ENCODE data around the gene RNF181. TPM values are rescaled to one million over a fixed set of nuclear protein-coding genes. Genes with fewer than 3 reads are reported as not detected.

Gene RNF181
- total and polyA plus RNA-seq, 2 of the 13 experiments (the other 11 are each of a cell fraction or from before 2014, with no cell fraction given) = 224 to 578 TPM

DNA sequence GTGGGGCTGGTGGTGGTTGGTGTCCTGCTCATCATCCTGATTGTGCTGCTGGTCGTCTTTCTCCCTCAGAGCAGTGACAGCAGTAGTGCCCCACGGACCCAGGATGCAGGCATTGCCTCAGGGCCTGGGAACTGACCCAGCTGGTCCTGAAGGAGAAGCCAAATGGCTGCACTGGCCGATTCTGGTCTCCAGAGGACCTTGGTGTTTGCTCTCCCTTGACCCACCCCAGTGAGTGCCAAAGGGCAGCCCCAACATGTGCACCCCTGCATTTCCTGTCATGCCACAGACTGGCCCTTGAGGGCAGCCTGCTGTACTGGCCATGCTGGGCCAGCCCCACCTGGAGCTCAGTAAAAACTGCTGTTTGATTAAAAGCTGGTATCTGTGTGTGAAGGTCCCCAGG is 2.5 kb upstream of the RNF181 start (continued):
- TF ChIP-seq HOXA7 (CRISPR knock-in tag; IDR thresholded peaks at IDR 0.05) (no peak), SALL2 (CRISPR knock-in tag; IDR thresholded peaks at IDR 0.05) (no peak), SOX5 (CRISPR knock-in tag; IDR thresholded peaks at IDR 0.05; ENCODE audit: borderline replicate concordance) (peak; percentile 56; the same call in 1 of the 2 replicates), ZNF564 (CRISPR knock-in tag; IDR thresholded peaks at IDR 0.05) (0 out of 2 replicates have a peak, but pooled peaks have one; percentile 48), ZNF615 (CRISPR knock-in tag; IDR thresholded peaks at IDR 0.05; ENCODE audit: borderline replicate concordance) (no peak), PLRG1 (conservative IDR thresholded peaks at IDR 0.05) (no peak), ZNF292 (CRISPR knock-in tag; IDR thresholded peaks at IDR 0.05; ENCODE audit: borderline replicate concordance, low read depth) (peak; percentile 55; the same call in 1 of the 2 replicates), THYN1 (CRISPR knock-in tag; IDR thresholded peaks at IDR 0.05; ENCODE audit: borderline replicate concordance, low read depth) (no peak), MXD4 (CRISPR knock-in tag; IDR thresholded peaks at IDR 0.05) (0 out of 2 replicates have a peak, but pooled peaks have one; percentile 31), ZNF879 (CRISPR knock-in tag; IDR thresholded peaks at IDR 0.05) (no peak), ZFX (CRISPR knock-in tag; IDR thresholded peaks at IDR 0.05; ENCODE audit: low read depth) (0 out of 2 replicates have a peak, but pooled peaks have one; percentile 33), ZNF790 (CRISPR knock-in tag; IDR thresholded peaks at IDR 0.05; ENCODE audit: borderline replicate concordance) (no peak), KDM5A (IDR thresholded peaks at IDR 0.05; ENCODE audit: borderline replicate concordance, low read length) (no peak), BRD4 (CRISPR knock-in tag; IDR thresholded peaks at IDR 0.05) (peak; percentile 65)
- TF ChIP-seq, protein P1, sequence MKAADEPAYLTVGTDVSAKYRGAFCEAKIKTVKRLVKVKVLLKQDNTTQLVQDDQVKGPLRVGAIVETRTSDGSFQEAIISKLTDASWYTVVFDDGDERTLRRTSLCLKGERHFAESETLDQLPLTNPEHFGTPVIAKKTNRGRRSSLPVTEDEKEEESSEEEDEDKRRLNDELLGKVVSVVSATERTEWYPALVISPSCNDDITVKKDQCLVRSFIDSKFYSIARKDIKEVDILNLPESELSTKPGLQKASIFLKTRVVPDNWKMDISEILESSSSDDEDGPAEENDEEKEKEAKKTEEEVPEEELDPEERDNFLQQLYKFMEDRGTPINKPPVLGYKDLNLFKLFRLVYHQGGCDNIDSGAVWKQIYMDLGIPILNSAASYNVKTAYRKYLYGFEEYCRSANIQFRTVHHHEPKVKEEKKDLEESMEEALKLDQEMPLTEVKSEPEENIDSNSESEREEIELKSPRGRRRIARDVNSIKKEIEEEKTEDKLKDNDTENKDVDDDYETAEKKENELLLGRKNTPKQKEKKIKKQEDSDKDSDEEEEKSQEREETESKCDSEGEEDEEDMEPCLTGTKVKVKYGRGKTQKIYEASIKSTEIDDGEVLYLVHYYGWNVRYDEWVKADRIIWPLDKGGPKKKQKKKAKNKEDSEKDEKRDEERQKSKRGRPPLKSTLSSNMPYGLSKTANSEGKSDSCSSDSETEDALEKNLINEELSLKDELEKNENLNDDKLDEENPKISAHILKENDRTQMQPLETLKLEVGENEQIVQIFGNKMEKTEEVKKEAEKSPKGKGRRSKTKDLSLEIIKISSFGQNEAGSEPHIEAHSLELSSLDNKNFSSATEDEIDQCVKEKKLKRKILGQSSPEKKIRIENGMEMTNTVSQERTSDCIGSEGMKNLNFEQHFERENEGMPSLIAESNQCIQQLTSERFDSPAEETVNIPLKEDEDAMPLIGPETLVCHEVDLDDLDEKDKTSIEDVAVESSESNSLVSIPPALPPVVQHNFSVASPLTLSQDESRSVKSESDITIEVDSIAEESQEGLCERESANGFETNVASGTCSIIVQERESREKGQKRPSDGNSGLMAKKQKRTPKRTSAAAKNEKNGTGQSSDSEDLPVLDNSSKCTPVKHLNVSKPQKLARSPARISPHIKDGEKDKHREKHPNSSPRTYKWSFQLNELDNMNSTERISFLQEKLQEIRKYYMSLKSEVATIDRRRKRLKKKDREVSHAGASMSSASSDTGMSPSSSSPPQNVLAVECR (CRISPR knock-in tag; IDR thresholded peaks at IDR 0.05; ENCODE audit: borderline replicate concordance) = peak; percentile 38; the same call in 1 of the 2 replicates
- TF ChIP-seq, protein P2, sequence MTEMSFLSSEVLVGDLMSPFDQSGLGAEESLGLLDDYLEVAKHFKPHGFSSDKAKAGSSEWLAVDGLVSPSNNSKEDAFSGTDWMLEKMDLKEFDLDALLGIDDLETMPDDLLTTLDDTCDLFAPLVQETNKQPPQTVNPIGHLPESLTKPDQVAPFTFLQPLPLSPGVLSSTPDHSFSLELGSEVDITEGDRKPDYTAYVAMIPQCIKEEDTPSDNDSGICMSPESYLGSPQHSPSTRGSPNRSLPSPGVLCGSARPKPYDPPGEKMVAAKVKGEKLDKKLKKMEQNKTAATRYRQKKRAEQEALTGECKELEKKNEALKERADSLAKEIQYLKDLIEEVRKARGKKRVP (CRISPR knock-in tag; IDR thresholded peaks at IDR 0.05) = no peak
- TF ChIP-seq, protein P3, sequence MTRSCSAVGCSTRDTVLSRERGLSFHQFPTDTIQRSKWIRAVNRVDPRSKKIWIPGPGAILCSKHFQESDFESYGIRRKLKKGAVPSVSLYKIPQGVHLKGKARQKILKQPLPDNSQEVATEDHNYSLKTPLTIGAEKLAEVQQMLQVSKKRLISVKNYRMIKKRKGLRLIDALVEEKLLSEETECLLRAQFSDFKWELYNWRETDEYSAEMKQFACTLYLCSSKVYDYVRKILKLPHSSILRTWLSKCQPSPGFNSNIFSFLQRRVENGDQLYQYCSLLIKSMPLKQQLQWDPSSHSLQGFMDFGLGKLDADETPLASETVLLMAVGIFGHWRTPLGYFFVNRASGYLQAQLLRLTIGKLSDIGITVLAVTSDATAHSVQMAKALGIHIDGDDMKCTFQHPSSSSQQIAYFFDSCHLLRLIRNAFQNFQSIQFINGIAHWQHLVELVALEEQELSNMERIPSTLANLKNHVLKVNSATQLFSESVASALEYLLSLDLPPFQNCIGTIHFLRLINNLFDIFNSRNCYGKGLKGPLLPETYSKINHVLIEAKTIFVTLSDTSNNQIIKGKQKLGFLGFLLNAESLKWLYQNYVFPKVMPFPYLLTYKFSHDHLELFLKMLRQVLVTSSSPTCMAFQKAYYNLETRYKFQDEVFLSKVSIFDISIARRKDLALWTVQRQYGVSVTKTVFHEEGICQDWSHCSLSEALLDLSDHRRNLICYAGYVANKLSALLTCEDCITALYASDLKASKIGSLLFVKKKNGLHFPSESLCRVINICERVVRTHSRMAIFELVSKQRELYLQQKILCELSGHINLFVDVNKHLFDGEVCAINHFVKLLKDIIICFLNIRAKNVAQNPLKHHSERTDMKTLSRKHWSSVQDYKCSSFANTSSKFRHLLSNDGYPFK (CRISPR knock-in tag; IDR thresholded peaks at IDR 0.05; ENCODE audit: borderline replicate concordance) = no peak
- TF ChIP-seq, protein P4, sequence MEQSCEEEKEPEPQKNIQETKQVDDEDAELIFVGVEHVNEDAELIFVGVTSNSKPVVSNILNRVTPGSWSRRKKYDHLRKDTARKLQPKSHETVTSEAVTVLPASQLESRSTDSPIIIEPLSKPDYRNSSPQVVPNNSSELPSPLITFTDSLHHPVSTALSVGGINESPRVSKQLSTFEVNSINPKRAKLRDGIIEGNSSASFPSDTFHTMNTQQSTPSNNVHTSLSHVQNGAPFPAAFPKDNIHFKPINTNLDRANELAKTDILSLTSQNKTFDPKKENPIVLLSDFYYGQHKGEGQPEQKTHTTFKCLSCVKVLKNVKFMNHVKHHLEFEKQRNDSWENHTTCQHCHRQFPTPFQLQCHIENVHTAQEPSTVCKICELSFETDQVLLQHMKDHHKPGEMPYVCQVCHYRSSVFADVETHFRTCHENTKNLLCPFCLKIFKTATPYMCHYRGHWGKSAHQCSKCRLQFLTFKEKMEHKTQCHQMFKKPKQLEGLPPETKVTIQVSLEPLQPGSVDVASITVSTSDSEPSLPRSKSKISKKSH (CRISPR knock-in tag; IDR thresholded peaks at IDR 0.05; ENCODE audit: borderline replicate concordance) = no peak
